Anterior cingulate cortex (tissue), 58 donors: ENCODE results near the gene F10.

Experiments used
- DNase-seq, 58 donors: peaks; one replicate each; lab custom pipeline; 2025; lab: John Stamatoyannopoulos, UW

The F10 gene

DNA sequence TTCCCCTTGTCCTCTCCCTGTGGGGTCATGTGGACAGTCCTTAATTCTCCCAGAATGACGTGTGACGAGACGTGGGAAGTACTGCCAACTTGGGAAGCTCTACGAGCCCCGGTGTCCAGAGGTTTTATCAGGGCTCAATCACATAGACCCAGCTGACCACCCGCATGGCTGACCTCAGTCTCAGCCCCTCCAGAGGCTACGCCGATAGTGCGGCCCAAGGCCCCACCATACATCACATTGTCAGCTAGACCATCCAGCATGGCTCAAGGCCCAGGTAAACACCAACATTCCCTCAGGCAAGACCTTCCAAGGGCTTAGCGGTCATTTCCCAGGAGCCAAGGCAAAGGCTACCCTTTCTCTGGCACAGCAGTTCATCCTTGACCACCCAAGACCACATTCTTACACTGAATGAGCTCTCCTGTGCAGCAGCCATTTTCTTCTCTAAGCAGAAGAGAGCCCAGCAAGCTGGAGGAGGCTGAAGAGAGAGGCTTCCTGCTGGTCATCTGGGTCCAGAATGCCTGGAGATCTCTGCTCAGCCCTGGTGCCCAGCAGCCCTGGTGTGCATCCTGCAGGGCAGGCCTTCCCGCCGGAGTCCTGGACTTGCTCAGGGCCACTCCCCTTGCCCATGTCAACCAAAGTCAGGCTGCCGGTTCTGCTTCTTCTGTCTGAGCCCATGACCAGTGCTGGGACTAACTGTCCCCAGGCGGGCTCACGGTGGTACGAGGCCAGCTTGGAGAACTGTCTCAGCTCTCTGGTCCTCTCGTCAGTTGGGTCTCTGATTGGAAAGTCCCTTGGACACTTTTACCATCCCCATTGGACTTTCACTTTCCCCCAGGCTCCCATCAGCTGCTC is 7.9 kb upstream of the F10 start:
- no peak for DNase-seq

DNA sequence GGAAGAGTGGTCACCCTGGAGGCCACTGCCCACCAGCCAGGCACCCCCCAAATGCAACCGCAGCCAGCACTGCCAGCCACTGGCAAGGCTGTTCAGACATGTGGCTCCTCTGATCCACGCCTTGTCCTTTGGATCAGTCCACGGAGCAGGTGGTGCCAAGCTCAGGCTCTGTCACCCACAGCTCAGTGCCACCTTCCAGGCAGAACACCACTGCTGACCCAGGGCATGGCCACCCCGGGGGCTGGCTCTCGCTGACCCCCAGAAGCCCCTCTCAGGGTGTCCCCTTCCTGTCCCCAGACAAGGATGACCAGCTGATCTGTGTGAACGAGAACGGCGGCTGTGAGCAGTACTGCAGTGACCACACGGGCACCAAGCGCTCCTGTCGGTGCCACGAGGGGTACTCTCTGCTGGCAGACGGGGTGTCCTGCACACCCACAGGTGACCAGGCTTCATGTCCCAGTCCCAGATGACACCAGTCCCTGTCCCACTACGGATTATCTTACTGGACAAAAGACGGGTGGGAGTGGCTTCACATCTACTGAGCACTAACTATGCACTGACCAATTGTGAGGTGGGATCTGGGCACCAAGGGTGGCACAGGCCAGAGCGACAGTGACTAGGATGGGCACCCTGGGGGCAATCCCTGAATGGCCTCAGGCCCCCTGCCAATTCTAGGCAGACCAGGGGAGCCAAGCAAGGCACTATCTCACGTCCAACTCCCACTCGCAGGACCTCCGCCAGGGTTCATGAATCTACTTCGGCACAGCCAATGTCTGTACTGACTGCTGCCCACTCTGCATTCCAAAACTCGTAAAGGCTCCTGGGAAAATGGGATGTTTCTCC is 7.0 kb upstream of the F10 start:
- no peak for DNase-seq

DNA sequence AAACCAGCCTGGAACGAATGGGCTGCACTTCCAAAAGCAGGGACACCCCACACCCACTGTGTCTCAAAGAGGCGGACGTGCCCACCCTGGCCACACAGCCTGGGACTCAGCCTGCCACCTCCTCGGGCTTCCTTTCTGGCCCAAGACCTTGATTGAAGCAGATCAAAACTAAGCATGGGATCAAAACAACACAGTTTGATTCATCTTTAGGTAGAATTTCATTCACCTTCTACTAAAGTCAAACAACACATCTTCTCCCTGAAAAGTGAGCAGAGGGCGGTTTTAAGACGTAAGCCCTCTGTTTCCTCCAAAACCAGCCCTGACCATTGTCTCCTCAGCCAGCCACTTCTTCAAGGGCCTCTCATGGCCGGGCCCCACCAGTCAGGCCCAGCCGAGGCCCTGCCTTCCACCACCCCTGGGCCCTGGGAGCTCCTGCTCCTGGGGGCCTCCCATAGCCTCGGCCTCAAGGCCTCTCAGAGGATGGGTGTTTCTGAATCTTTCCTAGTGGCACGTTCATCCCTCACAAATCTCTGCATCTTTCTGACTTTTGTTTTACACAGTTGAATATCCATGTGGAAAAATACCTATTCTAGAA is 6.3 kb upstream of the F10 start:
- DNase-seq: no peak

DNA sequence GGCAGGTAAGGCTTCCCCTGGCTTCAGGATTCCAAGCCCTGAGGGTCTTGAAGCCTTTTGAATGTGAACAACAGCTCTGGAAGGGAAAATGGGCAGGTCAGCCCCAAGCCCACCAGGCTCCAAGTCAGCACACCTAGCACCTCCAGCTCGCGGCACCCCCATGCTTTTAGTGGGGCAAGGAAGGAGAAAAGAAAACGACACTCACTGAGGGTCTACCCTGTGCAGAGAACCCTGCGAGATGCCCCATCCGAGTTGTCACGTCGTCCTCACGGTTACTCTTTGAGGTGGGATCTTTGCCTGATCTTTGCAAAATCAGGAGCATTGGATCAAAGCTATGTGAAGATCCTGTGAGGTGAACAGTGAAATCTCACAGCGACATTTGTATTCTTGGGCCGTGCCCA is 5.7 kb upstream of the F10 start:
- DNase-seq: no peak

DNA sequence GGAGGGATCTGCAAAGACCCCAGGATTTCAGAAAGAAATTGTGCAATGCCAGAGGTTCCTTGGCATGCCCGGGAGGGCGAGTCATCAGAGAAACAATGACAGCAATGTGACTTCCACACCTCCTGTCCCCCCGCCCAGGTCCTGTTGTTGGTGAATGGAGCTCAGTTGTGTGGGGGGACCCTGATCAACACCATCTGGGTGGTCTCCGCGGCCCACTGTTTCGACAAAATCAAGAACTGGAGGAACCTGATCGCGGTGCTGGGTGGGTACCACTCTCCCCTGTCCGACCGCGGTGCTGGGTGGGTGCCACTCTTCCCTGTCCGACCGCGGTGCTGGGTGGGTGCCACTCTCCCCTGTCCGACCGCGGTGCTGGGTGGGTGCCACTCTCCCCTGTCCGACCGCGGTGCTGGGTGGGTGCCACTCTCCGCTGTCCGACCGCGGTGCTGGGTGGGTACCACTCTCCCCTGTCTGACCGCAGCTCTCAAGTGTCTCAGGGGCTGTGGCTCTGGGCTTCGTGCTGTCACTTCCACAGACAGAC is 5.2 kb upstream of the F10 start:
- DNase-seq: no peak

DNA sequence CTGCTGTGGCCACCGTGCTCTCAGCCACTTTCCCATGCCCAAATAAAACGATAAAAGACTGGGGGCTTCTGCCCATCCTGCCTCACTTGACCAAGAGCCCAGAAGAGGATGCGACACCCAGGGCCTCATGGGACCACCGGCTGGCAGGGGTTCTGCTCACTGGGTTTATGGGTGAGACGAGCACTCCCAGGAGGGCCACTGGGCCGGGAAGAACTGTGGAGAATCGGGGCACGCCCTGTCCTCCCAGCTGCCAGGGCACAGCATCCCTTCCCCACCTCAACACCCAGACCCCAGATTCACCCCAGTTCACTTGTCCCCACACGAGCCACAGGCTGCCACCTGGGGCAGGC is 4.7 kb upstream of the F10 start:
- no peak for DNase-seq

DNA sequence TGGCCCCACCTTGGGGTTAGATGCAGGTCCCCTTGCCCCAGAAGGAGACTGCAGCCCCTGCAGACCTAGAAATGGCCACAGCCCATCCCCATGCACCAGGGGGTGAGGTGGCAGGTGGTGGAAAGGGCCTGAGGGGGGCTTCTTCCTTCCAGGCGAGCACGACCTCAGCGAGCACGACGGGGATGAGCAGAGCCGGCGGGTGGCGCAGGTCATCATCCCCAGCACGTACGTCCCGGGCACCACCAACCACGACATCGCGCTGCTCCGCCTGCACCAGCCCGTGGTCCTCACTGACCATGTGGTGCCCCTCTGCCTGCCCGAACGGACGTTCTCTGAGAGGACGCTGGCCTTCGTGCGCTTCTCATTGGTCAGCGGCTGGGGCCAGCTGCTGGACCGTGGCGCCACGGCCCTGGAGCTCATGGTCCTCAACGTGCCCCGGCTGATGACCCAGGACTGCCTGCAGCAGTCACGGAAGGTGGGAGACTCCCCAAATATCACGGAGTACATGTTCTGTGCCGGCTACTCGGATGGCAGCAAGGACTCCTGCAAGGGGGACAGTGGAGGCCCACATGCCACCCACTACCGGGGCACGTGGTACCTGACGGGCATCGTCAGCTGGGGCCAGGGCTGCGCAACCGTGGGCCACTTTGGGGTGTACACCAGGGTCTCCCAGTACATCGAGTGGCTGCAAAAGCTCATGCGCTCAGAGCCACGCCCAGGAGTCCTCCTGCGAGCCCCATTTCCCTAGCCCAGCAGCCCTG is 4.2 kb upstream of the F10 start:
- no peak for DNase-seq

DNA sequence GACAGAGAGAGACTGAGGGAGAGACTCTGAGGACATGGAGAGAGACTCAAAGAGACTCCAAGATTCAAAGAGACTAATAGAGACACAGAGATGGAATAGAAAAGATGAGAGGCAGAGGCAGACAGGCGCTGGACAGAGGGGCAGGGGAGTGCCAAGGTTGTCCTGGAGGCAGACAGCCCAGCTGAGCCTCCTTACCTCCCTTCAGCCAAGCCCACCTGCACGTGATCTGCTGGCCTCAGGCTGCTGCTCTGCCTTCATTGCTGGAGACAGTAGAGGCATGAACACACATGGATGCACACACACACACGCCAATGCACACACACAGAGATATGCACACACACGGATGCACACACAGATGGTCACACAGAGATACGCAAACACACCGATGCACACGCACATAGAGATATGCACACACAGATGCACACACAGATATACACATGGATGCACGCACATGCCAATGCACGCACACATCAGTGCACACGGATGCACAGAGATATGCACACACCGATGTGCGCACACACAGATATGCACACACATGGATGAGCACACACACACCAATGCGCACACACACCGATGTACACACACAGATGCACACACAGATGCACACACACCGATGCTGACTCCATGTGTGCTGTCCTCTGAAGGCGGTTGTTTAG is 3.3 kb upstream of the F10 start:
- DNase-seq: no peak

DNA sequence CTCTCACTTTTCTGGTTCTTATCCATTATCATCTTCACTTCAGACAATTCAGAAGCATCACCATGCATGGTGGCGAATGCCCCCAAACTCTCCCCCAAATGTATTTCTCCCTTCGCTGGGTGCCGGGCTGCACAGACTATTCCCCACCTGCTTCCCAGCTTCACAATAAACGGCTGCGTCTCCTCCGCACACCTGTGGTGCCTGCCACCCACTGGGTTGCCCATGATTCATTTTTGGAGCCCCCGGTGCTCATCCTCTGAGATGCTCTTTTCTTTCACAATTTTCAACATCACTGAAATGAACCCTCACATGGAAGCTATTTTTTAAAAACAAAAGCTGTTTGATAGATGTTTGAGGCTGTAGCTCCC is 2.8 kb upstream of the F10 start:
- no peak for DNase-seq

DNA sequence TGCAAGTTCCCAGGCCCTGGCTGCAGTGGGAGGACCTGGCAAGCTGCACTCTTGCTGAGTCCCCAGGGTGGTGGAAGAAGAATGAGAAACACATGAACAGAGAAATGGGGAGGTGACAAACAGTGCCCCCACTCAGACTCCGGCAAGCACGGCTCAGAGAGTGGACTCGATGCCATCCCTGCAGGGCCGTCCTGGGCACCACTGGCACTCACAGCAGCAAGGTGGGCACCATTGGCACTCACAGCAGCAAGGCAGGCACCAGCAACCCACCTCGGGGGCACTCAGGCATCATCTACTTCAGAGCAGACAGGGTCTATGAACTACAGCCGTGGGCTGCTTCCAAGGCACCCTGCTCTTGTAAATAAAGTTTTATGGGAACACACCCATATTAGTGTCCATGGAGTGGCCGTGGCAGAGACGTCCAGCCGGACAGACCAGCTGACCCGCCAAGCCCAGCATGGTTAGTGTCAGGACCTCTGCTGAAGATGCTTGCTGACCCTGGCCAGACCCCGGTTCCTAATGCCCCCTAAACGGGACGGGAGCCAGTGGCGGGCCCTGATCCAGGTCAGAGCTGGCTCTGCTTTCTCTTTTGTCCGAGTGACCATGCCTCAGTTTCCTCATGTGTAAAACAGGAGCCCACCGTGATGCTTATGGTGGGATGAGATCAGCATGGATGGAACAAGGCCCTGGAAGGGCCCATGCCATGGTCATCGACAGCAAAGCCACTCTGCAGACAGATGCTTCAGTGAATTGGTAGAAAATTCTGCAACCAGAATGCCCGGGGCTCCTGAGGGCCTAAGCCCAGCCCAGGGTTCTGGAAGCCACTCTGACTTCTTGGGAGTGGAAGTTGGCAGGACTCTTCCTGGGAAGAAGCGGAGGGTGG is 2.1 kb upstream of the F10 start:
- no peak for DNase-seq

DNA sequence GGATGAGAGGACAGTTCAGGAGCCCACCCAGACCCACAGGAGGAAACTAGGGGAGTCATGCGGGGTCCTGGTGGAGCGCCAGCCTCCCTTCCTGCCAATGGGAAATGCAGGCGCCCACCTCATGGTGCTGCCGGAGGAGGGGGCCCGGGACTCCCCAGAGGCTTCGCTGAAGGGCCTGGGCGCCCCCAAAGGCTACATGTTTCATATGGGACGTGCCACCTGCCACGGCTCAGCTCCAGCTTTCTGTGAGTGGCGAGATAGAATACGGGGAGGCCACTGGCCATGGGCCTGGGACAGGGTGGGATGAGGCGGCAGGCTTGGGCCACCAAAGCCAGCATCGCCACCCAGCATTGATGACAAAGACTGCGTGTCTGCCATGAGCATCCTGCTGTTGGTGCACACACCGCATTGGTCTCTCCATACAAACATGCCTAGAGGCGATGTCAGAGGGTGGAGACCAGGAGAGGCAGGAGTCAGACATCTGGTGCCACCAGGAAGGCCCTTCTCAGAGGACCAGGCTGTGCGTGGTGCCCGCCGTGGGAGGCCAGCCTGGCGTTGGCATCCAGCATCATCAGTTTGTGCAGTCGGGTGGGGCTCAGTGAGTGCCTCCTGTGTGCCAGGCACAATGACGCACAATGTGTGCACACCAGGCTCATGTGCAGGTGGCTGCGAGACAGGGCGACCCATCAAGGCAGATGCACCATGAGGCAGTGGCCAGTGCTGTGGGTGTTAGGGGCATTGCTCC is 1.2 kb upstream of the F10 start:
- DNase-seq: no peak

DNA sequence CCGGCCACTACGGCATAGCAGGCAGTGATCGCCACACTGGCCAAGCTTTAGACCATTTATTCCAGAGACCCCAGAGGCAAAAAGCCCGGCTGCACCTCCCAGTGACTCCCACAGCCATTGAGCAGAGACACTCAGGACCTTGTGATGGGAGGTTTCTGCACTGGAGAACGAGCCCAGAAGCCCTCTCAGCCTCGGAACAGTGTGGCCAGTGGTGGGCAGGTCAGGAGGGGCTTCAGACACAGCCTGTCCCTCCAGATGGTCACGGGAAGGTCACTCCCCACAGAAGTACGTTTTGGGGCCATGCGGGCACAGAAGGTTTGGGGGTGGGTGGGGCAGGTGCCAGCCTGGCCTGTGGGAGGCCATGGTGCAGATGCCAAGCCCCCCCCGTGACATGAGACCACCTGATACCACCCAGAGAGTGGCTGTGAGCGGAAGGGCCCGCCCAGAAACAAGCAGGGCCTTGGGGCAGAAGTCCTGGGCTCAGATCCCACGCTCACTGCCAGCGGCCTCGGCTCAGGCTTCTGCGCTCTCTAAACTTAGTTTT is 599 bp upstream of the F10 start:
- no peak for DNase-seq

DNA sequence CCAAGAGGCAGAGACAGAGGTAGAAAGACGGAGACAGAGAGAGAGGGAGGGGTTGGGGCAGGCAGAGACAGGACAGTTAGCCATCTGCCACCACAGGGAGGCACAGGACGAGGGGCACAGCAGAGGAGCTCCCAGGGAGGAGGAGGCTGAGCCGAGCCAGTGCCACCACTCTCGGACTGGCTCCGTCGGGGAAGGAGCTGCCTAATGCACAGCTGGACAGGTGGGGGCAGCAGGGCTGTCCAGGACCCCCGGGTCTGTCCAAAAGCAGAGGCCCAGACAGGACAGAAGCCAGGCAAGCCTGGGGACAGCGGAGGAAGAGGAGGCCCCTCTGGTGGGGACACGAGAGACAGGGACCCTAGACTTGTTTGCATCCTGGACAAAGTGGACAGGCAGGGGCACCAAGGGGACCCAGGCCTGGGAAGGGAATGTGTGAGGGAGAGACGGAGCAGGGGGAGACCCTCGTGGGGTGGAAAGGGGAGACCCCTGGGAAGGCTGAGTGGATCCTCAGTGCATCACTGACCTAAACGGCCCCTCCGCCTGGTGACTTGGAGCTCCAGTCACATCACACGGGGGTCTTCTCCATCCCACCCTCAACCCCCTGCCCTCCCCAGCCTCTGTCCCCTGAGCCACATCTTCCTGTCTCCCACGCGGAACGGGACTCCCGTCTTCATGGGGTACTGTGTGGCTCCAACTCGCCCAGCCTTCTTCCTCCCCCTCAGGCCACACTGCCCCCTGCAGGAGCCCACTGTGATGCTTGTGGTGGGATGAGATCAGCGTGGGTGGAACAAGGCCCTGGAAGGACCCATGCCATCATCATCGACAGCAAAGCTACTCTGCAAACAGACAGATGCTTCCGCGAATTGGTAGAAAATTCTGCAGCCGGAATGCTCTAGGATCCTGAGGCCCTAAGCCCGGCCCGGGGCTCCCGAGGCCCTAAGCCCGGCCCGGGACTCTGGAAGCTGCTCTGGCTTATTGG is 915 bp downstream of the F10 start:
- DNase-seq: no peak

DNA sequence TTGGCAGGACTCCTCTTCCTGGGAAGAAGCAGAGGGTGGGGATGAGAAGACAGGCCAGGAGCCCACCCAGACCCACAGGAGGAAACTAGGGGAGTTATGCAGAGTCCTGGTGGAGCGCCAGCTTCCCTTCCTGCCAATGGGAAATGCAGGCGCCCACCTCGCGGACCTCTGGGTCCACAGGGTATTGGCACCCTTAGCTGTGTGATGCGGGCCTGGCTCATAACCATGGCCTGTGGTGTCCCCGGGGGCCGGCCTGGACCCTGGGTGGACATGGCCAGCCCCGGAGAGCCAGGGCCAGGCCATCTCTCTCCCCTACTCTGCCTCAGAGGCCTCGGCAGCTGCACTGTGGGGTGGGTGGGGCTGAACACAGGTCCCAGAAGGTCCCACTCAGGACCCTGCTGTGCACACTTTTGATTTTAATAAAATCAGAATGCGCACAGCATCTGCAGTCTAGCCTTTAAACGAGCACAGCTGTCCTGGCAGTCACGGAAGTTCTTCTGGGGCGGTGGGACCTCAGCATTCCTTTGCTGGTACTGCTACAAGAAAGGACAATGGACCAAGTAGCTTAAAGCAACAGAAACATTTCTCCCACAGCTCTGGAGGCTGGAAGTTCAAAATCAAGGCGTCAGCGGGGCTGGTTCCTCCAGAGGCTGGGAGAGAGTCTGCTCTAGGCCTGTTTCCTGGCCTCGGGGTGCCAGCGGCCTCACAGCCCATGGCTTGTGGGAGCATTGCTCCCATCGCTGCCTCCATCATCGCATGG is 1.8 kb downstream of the F10 start:
- DNase-seq: no peak

DNA sequence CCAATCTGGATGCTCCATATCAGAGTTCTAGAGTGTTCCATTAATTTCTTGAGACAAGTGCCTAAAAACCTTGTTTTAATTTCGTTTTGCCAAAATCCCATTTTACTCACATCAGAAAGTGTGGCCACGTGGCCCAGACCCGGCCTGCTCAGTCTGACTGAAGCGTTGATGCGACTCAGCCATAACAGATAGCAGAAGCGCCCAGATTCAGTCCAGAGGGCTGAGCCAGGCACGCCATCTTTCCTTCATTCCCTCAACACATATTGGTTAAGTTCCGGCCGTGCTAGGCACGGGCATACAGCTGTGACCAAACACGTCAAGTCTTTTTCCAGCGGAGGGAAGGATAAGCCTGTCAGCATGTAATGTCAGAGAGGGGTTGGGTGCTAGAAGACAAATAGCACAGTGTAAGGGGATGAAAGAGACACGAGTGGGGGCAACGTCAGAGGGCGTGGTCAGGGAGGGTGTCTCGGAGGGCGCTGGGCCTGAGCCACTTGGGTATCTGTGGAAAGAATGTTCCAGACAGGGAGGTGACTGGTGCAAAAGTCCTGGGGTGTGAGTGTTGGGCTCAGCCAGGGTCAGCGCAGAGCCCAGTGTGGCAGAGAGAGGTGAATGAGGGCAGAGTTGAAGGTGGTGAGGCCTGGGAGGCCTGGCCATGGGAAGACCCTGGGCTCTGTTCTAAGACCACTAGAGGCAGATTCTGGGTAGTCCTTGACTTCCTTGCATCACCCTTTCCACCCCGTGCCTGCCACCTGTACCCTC is 3.1 kb downstream of the F10 start:
- no peak for DNase-seq
